WI38 (cell line): Measurements from ENCODE around the gene OSBP2.
"Not testable (repeated sequence)": the region's sequence is repeated elsewhere in the genome, so short reads cannot be mapped to it uniquely, and the experiment has no call there.

Source experiments
- H3K4me3 ChIP-seq: 2 replicates; pipeline ENCODE4 v1.5.1; 2011; ENCODE audit warnings: low read depth, mild to moderate bottlenecking, control low read depth, low read length
- CTCF ChIP-seq: IDR thresholded peaks from 2 replicates; pipeline ENCODE4 v1.5.1; 2012; ENCODE audit warnings: low read depth, mild to moderate bottlenecking, control low read depth, low read length

The OSBP2 gene

GRCh38 chr22:30705710-30706651 lies 11.3 kb downstream of the OSBP2 start:
- no peak overlapping the region for H3K4me3 ChIP-seq
- TF ChIP-seq CTCF, result no peak

GRCh38 chr22:30709980-30710379 lies 15.3 kb downstream of the OSBP2 start:
- not testable (repeated sequence) for H3K4me3 ChIP-seq

- H3K4me3 ChIP-seq, result no peak overlapping the region
- no peak for TF ChIP-seq CTCF
Observed at GRCh38 chr22:30712094-30712493, 17.4 kb downstream of the OSBP2 start.

- H3K4me3 ChIP-seq, result no peak overlapping the region
- TF ChIP-seq CTCF, result no peak
Observed at GRCh38 chr22:30714062-30714461, 19.4 kb downstream of the OSBP2 start.

GRCh38 chr22:30717331-30717921 lies 22.8 kb downstream of the OSBP2 start:
- TF ChIP-seq CTCF, result no peak
- no peak overlapping the region for H3K4me3 ChIP-seq

- no peak overlapping the region for H3K4me3 ChIP-seq
- TF ChIP-seq CTCF, result no peak
Observed at GRCh38 chr22:30717952-30718351, 23.3 kb downstream of the OSBP2 start.

GRCh38 chr22:30718491-30718890 lies 23.8 kb downstream of the OSBP2 start:
- no peak for TF ChIP-seq CTCF
- no peak overlapping the region for H3K4me3 ChIP-seq
